ENCODE measurements around the gene CHST11. TPM values are rescaled to one million over a fixed set of nuclear protein-coding genes. Genes with fewer than 3 reads are reported as not detected.

Gene CHST11
- total RNA-seq, 1 experiment from 2014 or later: 0.25 TPM

GRCh38 chr12:104656921-104657320 is 200.2 kb downstream of the CHST11 start:
- no peaks in the 10 kb centered on the region for H3K9me3 ChIP-seq
- no peaks in the 10 kb centered on the region for H3K36me3 ChIP-seq (ENCODE audit: control insufficient read depth, insufficient read depth, low read length)
- H3K4me1 ChIP-seq: peaks cover under 1% of the 10 kb centered on the region; the same call in 1 of the 2 replicates
- H3K27me3 ChIP-seq (replicated peaks; ENCODE audit: control insufficient read depth, insufficient read depth, low read length): no peaks in the 10 kb centered on the region
- ChIA-PET CTCF (no interaction called here), POLR2A (no interaction called here)
- H3K27me3 Mint-ChIP-seq (ENCODE audit: insufficient read depth, unreplicated experiment): no peaks in the 10 kb centered on the region
- no peak for TF ChIP-seq CTCF (IDR thresholded peaks at IDR 0.05; ENCODE audit: insufficient read depth in 1 of 2, low read depth in 1 of 2, low read length in 1 of 2, severe bottlenecking in 1 of 2, unreplicated experiment in 1 of 2)
- H3K4me1 Mint-ChIP-seq (ENCODE audit: low read depth, unreplicated experiment): no peaks in the 10 kb centered on the region
- DNase-seq: no peak
- intact Hi-C loops (cut with micrococcal nuclease; ENCODE audit: unreplicated experiment): no loop called here
- BruUV-seq (replicated peaks): no TSS peak
- no peaks in the 10 kb centered on the region for H3K36me3 Mint-ChIP-seq (ENCODE audit: insufficient read depth, unreplicated experiment)
- no peak overlapping the region for H3K4me3 ChIP-seq (ENCODE audit: low read depth, low read length)
- no peaks in the 10 kb centered on the region for H3K9me3 Mint-ChIP-seq (ENCODE audit: unreplicated experiment)
- H3K27ac Mint-ChIP-seq (ENCODE audit: unreplicated experiment): no peak overlapping the region
- no peak overlapping the region for H3K4me3 Mint-ChIP-seq (ENCODE audit: unreplicated experiment)

- no peaks in the 10 kb centered on the region for H3K36me3 Mint-ChIP-seq (ENCODE audit: insufficient read depth, unreplicated experiment)
- H3K4me1 ChIP-seq: peaks cover 10% of the 10 kb centered on the region; the same call in 1 of the 2 replicates
- ChIA-PET POLR2A (no interaction called here), CTCF (no interaction called here)
- no peaks in the 10 kb centered on the region for H3K36me3 ChIP-seq (ENCODE audit: control insufficient read depth, insufficient read depth, low read length)
- no peaks in the 10 kb centered on the region for H3K9me3 Mint-ChIP-seq (ENCODE audit: unreplicated experiment)
- TF ChIP-seq CTCF (IDR thresholded peaks at IDR 0.05; ENCODE audit: insufficient read depth in 1 of 2, low read depth in 1 of 2, low read length in 1 of 2, severe bottlenecking in 1 of 2, unreplicated experiment in 1 of 2): no peak
- H3K9me3 ChIP-seq: no peaks in the 10 kb centered on the region
- H3K27ac Mint-ChIP-seq (ENCODE audit: unreplicated experiment): no peak overlapping the region
- no peak for DNase-seq
- no peaks in the 10 kb centered on the region for H3K27me3 Mint-ChIP-seq (ENCODE audit: insufficient read depth, unreplicated experiment)
- no peak overlapping the region for H3K4me3 ChIP-seq (ENCODE audit: low read depth, low read length)
- intact Hi-C loops (cut with micrococcal nuclease; ENCODE audit: unreplicated experiment): no loop called here
- no TSS peak for BruUV-seq (replicated peaks)
- no peak overlapping the region for H3K4me3 Mint-ChIP-seq (ENCODE audit: unreplicated experiment)
- no peaks in the 10 kb centered on the region for H3K27me3 ChIP-seq (replicated peaks; ENCODE audit: control insufficient read depth, insufficient read depth, low read length)
- peaks cover 5% of the 10 kb centered on the region for H3K4me1 Mint-ChIP-seq (ENCODE audit: low read depth, unreplicated experiment)
Observed at GRCh38 chr12:104657726-104658484, 201.2 kb downstream of the CHST11 start.

- BruUV-seq (replicated peaks): no TSS peak
- no peaks in the 10 kb centered on the region for H3K36me3 ChIP-seq (ENCODE audit: control insufficient read depth, insufficient read depth, low read length)
- no peak overlapping the region for H3K4me3 Mint-ChIP-seq (ENCODE audit: unreplicated experiment)
- H3K9me3 Mint-ChIP-seq (ENCODE audit: unreplicated experiment): no peaks in the 10 kb centered on the region
- DNase-seq: no peak
- H3K4me1 ChIP-seq: peaks cover 12% of the 10 kb centered on the region; the same call in 1 of the 2 replicates
- H3K27me3 Mint-ChIP-seq (ENCODE audit: insufficient read depth, unreplicated experiment): no peaks in the 10 kb centered on the region
- H3K27ac Mint-ChIP-seq (ENCODE audit: unreplicated experiment): no peak overlapping the region
- H3K9me3 ChIP-seq: no peaks in the 10 kb centered on the region
- no peak for TF ChIP-seq CTCF (IDR thresholded peaks at IDR 0.05; ENCODE audit: insufficient read depth in 1 of 2, low read depth in 1 of 2, low read length in 1 of 2, severe bottlenecking in 1 of 2, unreplicated experiment in 1 of 2)
- ChIA-PET CTCF (no interaction called here), POLR2A (no interaction called here)
- H3K4me1 Mint-ChIP-seq (ENCODE audit: low read depth, unreplicated experiment): peaks cover 5% of the 10 kb centered on the region
- H3K36me3 Mint-ChIP-seq (ENCODE audit: insufficient read depth, unreplicated experiment): no peaks in the 10 kb centered on the region
- H3K27me3 ChIP-seq (replicated peaks; ENCODE audit: control insufficient read depth, insufficient read depth, low read length): no peaks in the 10 kb centered on the region
- intact Hi-C loops (cut with micrococcal nuclease; ENCODE audit: unreplicated experiment): no loop called here
- H3K4me3 ChIP-seq (ENCODE audit: low read depth, low read length): no peak overlapping the region
Observed at GRCh38 chr12:104659058-104659457, 202.3 kb downstream of the CHST11 start.

Measured in Caco-2 (cell line).